ENCODE data around the gene KCTD13. TPM values are rescaled to one million over a fixed set of nuclear protein-coding genes. Genes with fewer than 3 reads are reported as not detected.
"Not testable (repeated sequence)": the region's sequence is repeated elsewhere in the genome, so short reads cannot be mapped to it uniquely, and the experiment has no call there.

KCTD13 gene
- total RNA-seq, 1 experiment from 2014 or later = 29.1 TPM

GRCh38 chr16:29898135-29898803, 27.8 kb downstream of the KCTD13 start:
- no peak for DNase-seq (ENCODE audit: low read depth)
- in situ Hi-C loops (cut with HindIII; ENCODE audit: low pct_unique_long_range_greater_than_20kb, low sequenced_read_pairs) = no loop called here

- DNase-seq (ENCODE audit: low read depth) = no peak
- in situ Hi-C loops (cut with HindIII; ENCODE audit: low pct_unique_long_range_greater_than_20kb, low sequenced_read_pairs) = no loop called here
Measured at GRCh38 chr16:29897333-29897732, 28.7 kb downstream of the KCTD13 start.

GRCh38 chr16:29896841-29897240, 29.2 kb downstream of the KCTD13 start:
- no peak for DNase-seq (ENCODE audit: low read depth)
- in situ Hi-C loops (cut with HindIII; ENCODE audit: low pct_unique_long_range_greater_than_20kb, low sequenced_read_pairs) = no loop called here

GRCh38 chr16:29894352-29894751, 31.7 kb downstream of the KCTD13 start:
- in situ Hi-C loops (cut with HindIII; ENCODE audit: low pct_unique_long_range_greater_than_20kb, low sequenced_read_pairs) = no loop called here
- DNase-seq (ENCODE audit: low read depth) = no peak

GRCh38 chr16:29893553-29893952, 32.5 kb downstream of the KCTD13 start:
- DNase-seq (ENCODE audit: low read depth) = no peak
- in situ Hi-C loops (cut with HindIII; ENCODE audit: low pct_unique_long_range_greater_than_20kb, low sequenced_read_pairs) = no loop called here

GRCh38 chr16:29892458-29892813, 33.6 kb downstream of the KCTD13 start:
- DNase-seq (ENCODE audit: low read depth) = no peak
- in situ Hi-C loops (cut with HindIII; ENCODE audit: low pct_unique_long_range_greater_than_20kb, low sequenced_read_pairs) = no loop called here

- no peak for DNase-seq (ENCODE audit: low read depth)
- in situ Hi-C loops (cut with HindIII; ENCODE audit: low pct_unique_long_range_greater_than_20kb, low sequenced_read_pairs) = no loop called here
Measured at GRCh38 chr16:29891525-29892457, 34.2 kb downstream of the KCTD13 start.

GRCh38 chr16:29889372-29889771, 36.7 kb downstream of the KCTD13 start:
- in situ Hi-C loops (cut with HindIII; ENCODE audit: low pct_unique_long_range_greater_than_20kb, low sequenced_read_pairs); DNase-seq (ENCODE audit: low read depth): not testable (repeated sequence)

- no peak for DNase-seq (ENCODE audit: low read depth)
- in situ Hi-C loops (cut with HindIII; ENCODE audit: low pct_unique_long_range_greater_than_20kb, low sequenced_read_pairs) = no loop called here
Measured at GRCh38 chr16:29883987-29884386, 42.0 kb downstream of the KCTD13 start.

- in situ Hi-C loops (cut with HindIII; ENCODE audit: low pct_unique_long_range_greater_than_20kb, low sequenced_read_pairs) = no loop called here
- DNase-seq (ENCODE audit: low read depth) = no peak
Measured at GRCh38 chr16:29881050-29881449, 45.0 kb downstream of the KCTD13 start.

- in situ Hi-C loops (cut with HindIII; ENCODE audit: low pct_unique_long_range_greater_than_20kb, low sequenced_read_pairs) = no loop called here
- DNase-seq (ENCODE audit: low read depth) = no peak
Measured at GRCh38 chr16:29878172-29878571, 47.9 kb downstream of the KCTD13 start.

GRCh38 chr16:29877266-29877961, 48.6 kb downstream of the KCTD13 start:
- DNase-seq (ENCODE audit: low read depth) = peak; percentile 76
- in situ Hi-C loops (cut with HindIII; ENCODE audit: low pct_unique_long_range_greater_than_20kb, low sequenced_read_pairs) = no loop called here

GRCh38 chr16:29876594-29877249, 49.3 kb downstream of the KCTD13 start:
- in situ Hi-C loops (cut with HindIII; ENCODE audit: low pct_unique_long_range_greater_than_20kb, low sequenced_read_pairs) = no loop called here
- no peak for DNase-seq (ENCODE audit: low read depth)

- DNase-seq (ENCODE audit: low read depth) = no peak
- in situ Hi-C loops (cut with HindIII; ENCODE audit: low pct_unique_long_range_greater_than_20kb, low sequenced_read_pairs) = no loop called here
Measured at GRCh38 chr16:29876217-29876593, 49.8 kb downstream of the KCTD13 start.

- in situ Hi-C loops (cut with HindIII; ENCODE audit: low pct_unique_long_range_greater_than_20kb, low sequenced_read_pairs) = no loop called here
Measured at GRCh38 chr16:29875206-29875605, 50.8 kb downstream of the KCTD13 start.

GRCh38 chr16:29873319-29873718, 52.7 kb downstream of the KCTD13 start:
- no peak for DNase-seq (ENCODE audit: low read depth)
- in situ Hi-C loops (cut with HindIII; ENCODE audit: low pct_unique_long_range_greater_than_20kb, low sequenced_read_pairs) = no loop called here

More at GRCh38 chr16:29875206-29875605, 50.8 kb downstream of the KCTD13 start:
- DNase-seq (ENCODE audit: low read depth) = no peak

- in situ Hi-C loops (cut with HindIII; ENCODE audit: low pct_unique_long_range_greater_than_20kb, low sequenced_read_pairs) = no loop called here
Measured at GRCh38 chr16:29871822-29872546, 54.0 kb downstream of the KCTD13 start.

GRCh38 chr16:29869067-29869466, 57.0 kb downstream of the KCTD13 start:
- in situ Hi-C loops (cut with HindIII; ENCODE audit: low pct_unique_long_range_greater_than_20kb, low sequenced_read_pairs); DNase-seq (ENCODE audit: low read depth): not testable (repeated sequence)

More at GRCh38 chr16:29871822-29872546, 54.0 kb downstream of the KCTD13 start:
- no peak for DNase-seq (ENCODE audit: low read depth)
